NCI-H146 treated with DMSO at 0.1 percent for 48 hours (cell line): Measurements from ENCODE around the gene ZNF543.
"Not testable (repeated sequence)": the region's sequence is repeated elsewhere in the genome, so short reads cannot be mapped to it uniquely, and the experiment has no call there.

Experiments used
- DNase-seq: peaks from one replicate; lab custom pipeline; 2025; ENCODE audit not compliant: unreplicated experiment; lab: John Stamatoyannopoulos, UW

Gene ZNF543

DNA sequence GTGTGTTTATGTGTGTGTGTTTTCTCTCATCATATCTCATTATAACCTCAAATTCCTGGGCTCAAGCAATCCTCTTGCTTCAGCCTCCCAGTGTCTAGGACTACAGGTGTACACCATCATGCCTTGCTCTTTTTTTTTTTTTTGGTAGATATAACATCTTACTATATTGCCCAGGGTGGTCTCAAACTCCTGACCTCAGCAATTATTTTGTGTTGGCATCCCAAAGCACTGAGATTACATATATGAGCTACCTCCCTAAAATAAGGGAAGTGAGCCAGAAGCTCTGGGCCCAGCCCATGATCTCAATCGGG is 448 bp upstream of the ZNF543 start:
- DNase-seq, result no peak

DNA sequence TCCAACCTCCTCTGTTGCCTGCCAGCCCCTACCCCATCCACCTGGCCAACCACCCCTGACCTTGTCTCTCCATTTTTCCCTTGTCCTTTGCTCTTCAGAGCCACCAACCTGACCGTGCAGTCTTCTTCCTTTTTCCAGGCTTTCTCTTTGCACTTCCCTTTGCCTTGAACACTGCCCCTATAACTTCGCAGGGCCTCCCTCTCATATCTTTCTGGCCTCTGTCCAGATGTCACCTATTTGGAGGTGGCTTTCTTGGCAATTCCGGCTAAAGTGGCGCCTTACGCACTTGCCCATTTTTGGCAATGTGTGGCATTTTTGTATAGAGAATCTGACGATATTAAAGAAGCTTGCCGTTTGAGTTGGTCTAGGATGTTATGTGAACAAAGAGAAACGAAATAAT is 844 bp downstream of the ZNF543 start:
- DNase-seq, result no peak

DNA sequence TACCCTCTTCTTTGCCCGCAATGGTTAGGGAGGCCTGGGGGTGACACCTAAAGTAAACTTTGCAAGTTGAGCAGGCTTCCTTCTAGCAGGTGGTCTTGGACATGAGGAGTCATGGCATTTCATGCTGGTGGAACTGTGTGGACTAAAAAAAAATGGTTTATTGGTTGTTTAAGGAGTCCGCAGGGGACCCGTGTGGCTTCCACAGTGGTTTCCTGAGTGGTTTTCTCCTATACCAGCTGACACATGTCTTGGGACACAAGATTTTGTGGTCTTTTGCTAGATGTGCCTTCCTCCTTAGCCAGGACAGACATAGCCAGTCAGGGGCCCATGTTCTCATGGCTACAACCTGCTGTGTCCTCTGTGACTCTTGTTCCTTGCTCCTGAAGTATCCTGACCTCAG is 1.5 kb downstream of the ZNF543 start:
- no peak for DNase-seq

DNA sequence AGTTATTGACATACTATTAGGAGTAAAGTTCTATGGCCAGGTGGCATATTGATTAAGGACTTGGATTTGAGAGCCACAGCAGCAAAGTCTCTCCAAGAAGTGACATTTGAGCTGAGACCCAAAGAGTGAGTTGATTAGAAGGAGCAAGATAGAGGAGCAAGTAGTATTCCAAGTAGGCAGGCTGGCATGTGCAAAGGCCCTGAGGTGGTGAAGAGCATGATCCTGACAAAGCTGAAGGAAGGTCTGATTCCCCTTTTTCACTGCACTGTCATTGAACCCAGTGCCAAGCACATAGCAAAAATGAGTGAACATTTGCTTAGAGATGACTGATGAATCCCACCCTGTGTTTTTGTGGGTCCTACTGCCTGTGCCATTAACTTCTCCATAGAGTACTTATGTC is 4.7 kb downstream of the ZNF543 start:
- DNase-seq, result no peak

DNA sequence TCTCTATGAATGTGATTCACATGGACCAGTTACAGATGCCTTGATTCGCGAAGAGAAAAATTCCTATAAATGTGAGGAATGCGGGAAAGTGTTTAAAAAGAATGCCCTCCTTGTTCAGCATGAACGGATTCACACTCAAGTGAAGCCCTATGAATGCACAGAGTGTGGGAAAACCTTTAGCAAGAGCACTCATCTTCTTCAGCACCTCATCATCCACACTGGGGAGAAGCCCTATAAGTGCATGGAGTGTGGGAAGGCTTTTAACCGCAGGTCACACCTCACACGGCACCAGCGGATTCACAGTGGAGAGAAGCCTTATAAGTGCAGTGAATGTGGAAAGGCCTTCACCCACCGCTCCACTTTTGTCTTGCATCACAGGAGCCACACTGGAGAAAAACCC is 7.7 kb downstream of the ZNF543 start:
- no peak for DNase-seq

DNA sequence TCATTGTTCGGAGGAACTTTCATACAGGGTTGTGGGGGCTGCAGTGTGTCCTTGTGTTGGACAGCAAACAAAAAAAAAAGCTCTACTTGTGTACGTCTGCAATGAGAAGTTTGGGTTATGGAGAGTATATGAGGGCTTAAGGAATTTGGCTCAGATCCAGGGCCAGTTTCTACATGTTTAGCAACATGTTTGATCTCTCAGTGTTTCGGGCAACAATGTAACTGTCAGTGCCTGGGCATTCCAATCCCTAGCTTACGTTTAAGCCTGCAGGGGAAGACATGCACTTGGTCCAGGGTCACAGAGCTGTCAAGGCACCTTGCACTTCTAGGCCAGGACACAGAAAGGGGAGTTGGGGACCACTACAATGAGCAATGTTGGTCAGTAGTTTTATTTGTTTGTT is 13.9 kb downstream of the ZNF543 start:
- DNase-seq, result no peak

DNA sequence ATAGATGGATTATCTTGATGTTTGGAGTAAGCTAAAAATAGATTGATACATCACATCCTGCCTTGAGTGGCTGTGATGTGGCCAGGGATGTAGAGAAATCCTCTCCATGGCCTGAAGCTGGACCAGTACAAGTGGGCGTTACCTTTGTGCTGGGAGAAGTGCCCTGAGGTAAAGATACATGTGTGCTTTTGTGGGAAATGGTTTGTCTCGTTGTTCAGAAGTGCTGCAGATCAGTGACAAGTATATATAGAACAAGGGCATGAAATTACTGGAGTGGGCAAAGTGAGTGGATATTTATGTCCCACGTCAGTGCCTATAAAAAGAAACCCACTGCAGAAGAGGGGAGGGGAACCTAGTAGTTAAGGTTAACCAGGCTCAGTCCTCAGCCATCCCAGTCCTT is 18.6 kb downstream of the ZNF543 start:
- DNase-seq, result no peak

DNA sequence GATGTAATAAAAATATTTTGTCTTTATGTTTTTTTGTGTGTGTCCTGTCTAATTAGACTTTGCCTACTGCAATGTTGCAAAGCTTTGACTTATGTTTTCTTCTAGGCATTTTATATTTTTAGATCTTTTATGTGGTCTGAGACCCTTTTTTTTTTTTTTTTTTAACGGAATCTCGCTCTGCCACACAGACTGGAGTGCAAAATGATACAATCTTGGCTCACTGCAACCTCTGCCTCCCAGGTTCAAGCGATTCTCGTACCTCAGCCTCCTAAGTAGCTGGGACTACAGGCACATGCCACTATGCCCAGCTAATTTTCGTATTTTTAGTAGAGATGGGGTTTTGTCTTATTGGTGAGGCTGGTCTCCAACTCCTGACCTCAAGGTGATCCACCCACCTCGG is 22.3 kb downstream of the ZNF543 start:
- no peak for DNase-seq

DNA sequence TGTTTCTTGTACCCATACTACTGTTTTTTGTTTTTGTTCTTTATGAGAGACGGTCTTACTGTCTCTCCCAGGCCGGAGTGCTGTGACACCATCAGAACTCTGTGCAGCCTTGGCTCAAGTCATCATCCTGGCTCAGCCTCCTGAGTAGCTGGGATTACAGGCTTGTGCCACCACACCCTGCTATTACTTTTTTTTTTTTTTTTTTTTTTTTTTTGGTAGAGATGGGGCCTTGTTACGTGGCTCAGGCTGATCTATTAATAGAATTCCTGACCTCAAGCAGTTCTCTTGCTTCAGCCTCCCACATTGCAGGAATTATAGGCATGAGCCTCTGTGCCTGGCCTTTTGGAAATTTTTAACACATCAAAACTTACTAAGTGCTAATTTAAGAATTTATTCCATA is 27.9 kb downstream of the ZNF543 start:
- no peak for DNase-seq

DNA sequence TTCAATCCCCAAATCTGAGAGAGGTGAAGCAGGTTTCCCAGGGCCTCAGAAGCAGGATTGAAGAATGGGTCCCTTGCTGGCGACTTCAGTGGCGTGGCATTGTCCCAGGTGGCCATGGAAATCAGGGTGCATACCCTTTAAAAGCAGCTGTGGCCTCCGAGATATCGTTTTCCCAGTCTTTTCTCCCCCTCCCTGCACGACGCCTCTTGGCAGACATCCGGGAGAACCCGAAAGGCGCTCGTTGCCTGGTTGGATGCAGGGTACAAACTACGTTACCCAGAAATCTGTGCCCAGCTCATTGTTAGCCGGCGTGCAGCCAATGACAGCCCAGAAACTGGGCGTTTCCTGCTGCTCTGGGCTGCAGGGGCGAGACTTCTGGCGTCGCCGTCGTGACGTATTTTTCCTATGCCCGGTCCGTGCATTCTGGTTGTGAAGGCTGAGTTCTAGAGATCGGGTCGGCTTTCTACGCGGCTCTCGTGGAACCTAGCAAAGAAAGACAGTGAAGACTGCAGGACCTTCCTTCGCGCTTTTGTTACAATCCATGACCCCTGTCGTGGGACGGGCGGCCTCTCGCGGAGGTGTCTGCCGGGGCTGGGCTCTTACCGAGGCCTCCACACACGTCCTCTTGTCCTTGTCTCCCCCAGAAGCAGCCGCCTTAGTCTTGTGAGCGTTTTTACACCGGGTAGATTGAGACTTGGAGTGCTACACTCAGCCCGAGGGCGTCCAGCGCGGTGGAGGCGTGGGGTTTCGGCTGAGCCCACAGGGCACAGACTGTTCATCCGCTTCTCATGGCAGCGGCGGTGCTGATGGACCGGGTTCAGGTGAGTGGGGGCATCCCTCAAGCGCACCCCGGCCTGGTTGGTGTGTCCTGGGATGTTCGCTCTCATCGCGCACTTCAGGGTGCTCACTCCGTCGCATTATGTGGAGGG is 30.9 kb downstream of the ZNF543 start, which contains the start of gene ZNF304:
Gene ZNF304 (plus strand): TSS at position 395 of the 929 bp plus-strand sequence. CDS start 394 bp downstream, at position 789.
- DNase-seq, result peak; percentile 92

DNA sequence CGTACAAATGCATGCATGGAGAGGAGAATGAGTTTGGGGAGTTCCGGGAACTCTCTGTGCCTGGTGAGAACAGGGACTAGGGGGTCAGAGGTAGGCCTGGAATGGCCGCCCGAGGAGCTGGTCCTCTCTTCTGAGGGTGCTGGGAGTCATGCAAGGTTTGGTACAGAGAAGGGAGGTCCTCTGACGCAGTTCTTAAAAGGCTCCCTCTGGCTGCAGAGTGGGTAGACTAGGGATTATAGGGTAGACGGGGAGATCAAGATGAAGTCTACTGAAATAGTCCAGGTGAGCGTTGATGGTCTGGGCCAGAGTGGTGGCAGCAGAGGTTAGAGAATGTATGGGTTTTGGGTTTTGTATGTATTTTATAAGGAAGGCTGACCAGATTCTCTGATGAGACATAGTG is 31.6 kb downstream of the ZNF543 start:
- DNase-seq, result no peak

DNA sequence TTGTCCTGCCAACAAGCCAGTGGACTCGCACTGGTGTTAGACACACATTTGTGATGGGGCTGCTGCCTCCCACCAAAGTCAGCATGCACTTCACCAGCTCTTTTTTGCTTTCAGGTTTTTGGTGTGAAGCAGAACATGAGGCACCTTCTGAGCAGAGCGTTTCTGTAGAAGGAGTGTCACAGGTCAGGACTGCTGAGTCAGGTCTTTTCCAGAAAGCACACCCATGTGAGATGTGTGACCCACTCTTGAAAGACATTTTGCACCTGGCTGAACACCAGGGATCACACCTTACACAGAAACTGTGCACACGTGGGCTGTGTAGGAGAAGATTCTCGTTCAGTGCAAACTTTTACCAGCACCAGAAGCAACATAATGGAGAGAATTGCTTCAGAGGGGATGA is 35.6 kb downstream of the ZNF543 start:
- DNase-seq, result no peak

DNA sequence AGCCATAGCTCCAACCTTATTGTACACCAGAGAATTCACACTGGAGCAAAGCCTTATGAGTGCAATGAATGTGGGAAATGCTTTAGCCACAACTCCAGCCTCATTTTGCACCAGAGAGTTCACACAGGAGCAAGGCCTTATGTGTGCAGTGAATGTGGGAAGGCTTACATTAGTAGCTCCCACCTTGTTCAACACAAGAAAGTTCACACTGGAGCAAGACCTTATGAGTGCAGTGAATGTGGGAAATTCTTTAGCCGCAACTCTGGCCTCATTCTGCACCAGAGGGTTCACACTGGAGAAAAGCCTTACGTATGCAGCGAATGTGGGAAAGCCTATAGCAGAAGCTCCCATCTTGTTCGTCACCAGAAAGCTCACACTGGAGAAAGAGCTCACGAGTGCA is 37.1 kb downstream of the ZNF543 start:
- no peak for DNase-seq

DNA sequence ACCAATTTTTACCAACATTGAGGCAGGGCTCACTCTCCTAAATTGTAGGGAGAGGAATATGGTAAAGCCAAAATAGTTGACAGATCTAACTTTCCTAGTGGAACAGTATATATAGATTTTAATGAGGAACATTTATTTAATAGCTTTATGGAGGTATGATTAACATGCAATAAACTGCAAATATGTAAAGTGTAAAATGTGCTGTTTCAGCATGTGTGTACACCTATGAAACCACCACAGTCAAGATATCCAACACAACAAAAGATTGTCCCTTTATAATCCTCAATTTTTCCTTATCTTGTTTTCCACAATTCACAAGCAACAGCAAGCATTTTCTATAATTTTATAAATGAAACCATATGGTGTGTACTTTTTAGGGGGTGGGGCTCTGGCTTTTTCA is 39.0 kb downstream of the ZNF543 start:
- no peak for DNase-seq

DNA sequence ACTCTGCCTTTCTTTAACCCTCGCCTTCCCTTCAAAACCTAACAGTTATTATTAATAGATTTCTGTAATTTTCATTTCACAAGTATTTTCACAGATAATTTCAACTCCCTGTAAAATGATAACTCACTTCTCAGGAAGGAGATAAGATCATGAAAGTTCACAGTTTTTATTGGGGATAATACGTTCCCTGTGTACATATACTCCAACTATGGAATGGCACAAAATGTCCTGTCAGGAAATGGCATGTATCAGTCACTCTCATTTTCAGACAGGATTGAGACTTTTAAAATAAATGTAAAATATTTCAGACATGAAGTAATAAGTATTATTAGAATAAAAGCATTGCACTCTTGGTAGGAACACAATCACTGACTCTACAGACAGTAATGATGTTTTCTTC is 42.1 kb downstream of the ZNF543 start:
- no peak for DNase-seq

DNA sequence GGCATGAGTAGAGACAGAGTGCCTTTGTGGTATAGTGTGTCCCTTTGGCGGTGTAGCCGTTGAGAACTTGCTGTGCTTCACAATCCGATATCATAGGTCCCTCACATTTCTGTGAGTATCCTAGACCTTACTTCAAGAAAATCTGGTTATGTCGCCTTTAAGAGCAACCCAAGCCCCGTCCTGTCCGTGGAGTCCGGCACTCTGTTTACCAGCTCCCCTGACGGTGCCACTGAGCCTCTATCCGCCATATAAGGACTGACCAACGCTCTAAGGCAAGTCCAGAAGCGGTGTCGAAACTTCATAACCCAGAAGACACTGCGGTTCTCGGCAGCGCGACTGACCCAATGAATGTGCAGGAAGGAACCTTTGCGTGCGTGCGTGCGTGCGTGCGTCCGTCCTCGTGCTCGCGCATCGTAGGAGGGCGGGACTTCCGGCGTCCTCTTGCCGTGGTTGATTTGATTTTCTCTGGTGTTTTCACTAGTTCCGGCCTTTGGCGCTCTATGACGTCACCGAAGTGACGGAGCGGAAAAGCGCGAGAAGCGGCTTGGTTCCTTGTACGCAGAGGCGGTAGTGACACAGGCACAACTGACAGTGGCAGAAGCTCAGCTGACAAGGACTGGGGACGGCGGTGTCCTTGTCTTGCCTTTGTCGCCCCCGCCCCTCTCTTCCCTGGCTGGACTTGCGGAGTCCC is 42.9 kb downstream of the ZNF543 start, which contains the start of the genes TRAPPC2B and ZNF547:
Gene TRAPPC2B (plus strand): TSS at position 555 of the 691 bp plus-strand sequence. CDS start 1,283 bp downstream, outside the sequence.
Gene ZNF547 (plus strand): TSS at position 555 of the 691 bp plus-strand sequence. CDS start 5,005 bp downstream, outside the sequence.
- peak; percentile 97 for DNase-seq

DNA sequence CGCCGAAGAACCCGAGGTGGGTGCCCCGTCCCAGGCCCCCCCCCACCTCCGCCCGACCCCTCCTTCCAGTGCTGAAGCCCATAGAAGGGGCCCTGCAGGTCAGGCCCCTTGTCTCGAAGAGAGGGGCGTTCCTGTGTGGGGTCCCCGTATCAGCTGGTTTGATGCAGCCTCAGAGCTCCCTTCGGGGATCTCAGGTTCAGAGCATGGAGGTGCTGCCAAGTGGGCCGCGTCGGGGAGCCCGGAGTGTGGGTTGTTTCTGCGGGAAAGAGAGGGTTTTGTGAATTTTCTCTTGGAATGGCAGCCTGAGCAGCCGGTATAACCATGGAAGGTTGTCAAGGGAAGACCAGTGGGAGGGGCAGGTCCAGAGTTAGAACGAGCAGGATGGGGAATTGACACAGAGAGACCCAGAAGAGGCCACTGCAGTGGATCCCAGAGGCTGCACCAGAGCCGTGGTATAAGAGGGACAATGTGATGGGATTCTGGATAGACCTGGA is 43.5 kb downstream of the ZNF543 start:
- DNase-seq, result no peak

DNA sequence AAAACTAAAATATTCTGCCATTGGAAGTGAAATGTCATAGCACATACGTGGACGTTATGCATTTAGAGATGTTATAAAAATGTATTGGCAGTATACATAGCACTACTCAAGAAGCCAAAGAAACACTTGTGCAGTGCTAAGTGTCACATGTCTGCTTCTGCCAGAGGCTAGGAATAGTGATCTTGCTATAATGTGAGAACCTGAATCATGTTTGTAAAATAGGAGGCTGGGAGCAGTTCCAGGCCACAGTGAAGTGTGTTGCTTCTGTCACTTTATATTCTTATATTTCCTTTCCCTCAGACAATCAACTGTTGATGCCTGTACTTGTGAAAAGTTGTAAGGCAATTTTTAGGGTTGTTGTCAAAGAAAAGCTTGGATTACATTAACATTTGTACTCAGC is 46.5 kb downstream of the ZNF543 start:
- no peak for DNase-seq

DNA sequence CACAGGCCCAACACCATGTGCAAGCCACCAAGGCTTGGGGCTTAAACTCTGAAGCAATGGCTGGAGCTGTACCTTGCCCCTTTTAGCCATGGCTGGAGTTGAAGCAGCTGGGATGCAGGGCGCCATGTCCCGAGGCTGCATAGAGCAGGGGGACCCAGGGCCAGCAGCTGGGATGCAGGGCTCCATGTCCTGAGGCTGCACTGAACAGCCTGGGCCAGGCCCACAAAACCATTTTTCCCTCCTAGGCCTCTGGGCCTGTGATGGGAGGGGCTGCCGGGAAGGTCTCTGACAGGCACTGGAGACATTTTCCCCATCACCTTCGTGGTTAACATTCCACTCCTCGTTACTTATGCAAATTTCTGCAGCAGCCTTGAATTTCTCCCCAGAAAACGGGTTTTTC is 53.9 kb downstream of the ZNF543 start:
- no peak for DNase-seq

DNA sequence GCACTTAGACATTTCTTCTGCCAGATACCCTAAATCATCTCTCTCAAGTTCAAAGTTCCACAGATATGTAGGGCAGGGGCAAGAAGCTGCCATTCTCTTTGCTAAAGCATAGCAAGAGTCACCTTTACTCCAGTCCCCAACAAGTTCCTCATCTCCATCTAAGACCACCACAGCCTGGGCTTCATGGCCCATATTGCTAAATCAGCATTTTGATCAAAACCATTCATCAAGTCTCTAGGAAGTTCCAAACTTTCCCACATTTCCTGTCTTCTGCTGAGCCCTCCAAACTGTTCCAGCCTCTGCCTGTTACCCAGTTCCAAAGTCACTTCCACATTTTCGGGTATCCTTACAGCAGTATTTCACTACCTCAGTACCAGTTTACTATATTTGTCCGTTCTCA is 54.4 kb downstream of the ZNF543 start:
- DNase-seq, result not testable (repeated sequence)

DNA sequence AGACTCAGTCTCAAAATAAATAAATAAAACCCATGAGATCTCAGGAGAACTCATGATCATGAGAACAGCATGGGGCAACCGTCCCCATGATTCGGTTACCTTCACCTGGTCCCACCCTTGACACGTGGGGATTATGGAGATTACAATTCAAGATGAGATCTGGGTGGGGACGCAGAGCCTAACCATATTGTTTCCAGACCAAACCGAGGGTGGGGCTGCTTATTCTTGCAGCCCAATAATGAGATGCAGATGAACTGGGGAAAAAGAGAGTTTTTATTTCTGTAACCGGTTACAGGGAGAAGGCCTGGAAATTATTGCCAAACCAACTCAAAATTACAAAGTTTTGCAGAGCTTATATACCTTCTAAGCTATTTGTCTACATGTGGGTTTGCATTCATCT is 55.9 kb downstream of the ZNF543 start:
- no peak for DNase-seq
